HepG2 (cell line): ENCODE data around the gene CACNA1G. TPM values are rescaled to one million over a fixed set of nuclear protein-coding genes. Genes with fewer than 3 reads are reported as not detected.
A peak's percentile ranks its signal among the peaks of the same experiment; 100 is the strongest.

Experiments used
- DNMT1 ChIP-seq: sonication (generic); formaldehyde crosslinking; IDR thresholded peaks from 2 replicates; pipeline ENCODE4 v1.5.1; 2020; ENCODE audit warnings: mild to moderate bottlenecking, missing genetic modification reagents
- DR1 ChIP-seq: sonication (generic); formaldehyde crosslinking; IDR thresholded peaks from 2 replicates; pipeline ENCODE4 v1.8.0; 2021; ENCODE audit warnings: mild to moderate bottlenecking, missing genetic modification reagents, inconsistent platforms
- FIP1L1 ChIP-seq: fragments of 200-400 bp; formaldehyde crosslinking; IDR thresholded peaks from 2 replicates; pipeline ENCODE4 v1.6.1; 2018; ENCODE audit warnings: low read depth, mild to moderate bottlenecking, low read length, moderate library complexity, borderline replicate concordance; ENCODE audit not compliant: insufficient read depth
- FOXP1 ChIP-seq, 2 experiments: fragments of 450-650 bp in 1 of 2; IDR thresholded peaks; 2 replicates each; pipeline ENCODE4 v1.6.1; 2017 to 2018; ENCODE audit warnings: antibody characterized with exemption in 1 of 2
- FUBP1 ChIP-seq: sonication (generic); formaldehyde crosslinking; IDR thresholded peaks from 2 replicates; pipeline ENCODE4 v1.5.1; 2020; ENCODE audit warnings: missing genetic modification reagents, mild to moderate bottlenecking, borderline replicate concordance
- HMG20A ChIP-seq: IDR thresholded peaks from 2 replicates; pipeline ENCODE4 v1.6.1; 2016; ENCODE audit warnings: borderline replicate concordance
- HMGXB4 ChIP-seq, 2 experiments: sonication (generic) in 1 of 2; formaldehyde crosslinking in 1 of 2; IDR thresholded peaks; 2 replicates each; pipeline versions ENCODE4 v1.4.0 to v1.6.1; 2018 to 2020; ENCODE audit warnings: missing genetic modification reagents in 2 of 2, borderline replicate concordance in 1 of 2, low read depth in 1 of 2, mild to moderate bottlenecking in 1 of 2, missing biosample characterization in 1 of 2
- KLF9 ChIP-seq: IDR thresholded peaks from 2 replicates; pipeline ENCODE4 v1.6.1; 2016; ENCODE audit warnings: low read depth
- MED13 ChIP-seq: sonication (generic); formaldehyde crosslinking; IDR thresholded peaks from 2 replicates; pipeline ENCODE4 v1.5.0; 2020; ENCODE audit warnings: missing genetic modification reagents
- NFAT5 ChIP-seq: sonication (generic); formaldehyde crosslinking; IDR thresholded peaks from 2 replicates; pipeline ENCODE4 v1.4.0; 2020; ENCODE audit warnings: missing genetic modification reagents
- TFAP4 ChIP-seq: sonication (generic); IDR thresholded peaks from 2 replicates; pipeline ENCODE4 v1.6.1; 2016; ENCODE audit warnings: low read depth, borderline replicate concordance
- ZNF124 ChIP-seq: sonication (generic); formaldehyde crosslinking; IDR thresholded peaks from 2 replicates; pipeline ENCODE4 v1.4.0; 2020; ENCODE audit warnings: missing genetic modification reagents
- ZNF562 ChIP-seq: sonication (generic); formaldehyde crosslinking; IDR thresholded peaks from 2 replicates; pipeline ENCODE4 v1.8.0; 2022; ENCODE audit warnings: missing genetic modification reagents, borderline replicate concordance
- ZNF605 ChIP-seq: sonication (generic); formaldehyde crosslinking; IDR thresholded peaks from 2 replicates; pipeline ENCODE4 v1.8.0; 2022; ENCODE audit warnings: mild to moderate bottlenecking, missing genetic modification reagents
- ZNF678 ChIP-seq: sonication (generic); formaldehyde crosslinking; IDR thresholded peaks from 2 replicates; pipeline ENCODE4 v1.4.0; 2020; ENCODE audit warnings: mild to moderate bottlenecking, missing genetic modification reagents
- polyA plus RNA-seq, 8 experiments: library from polyadenylated mRNA; depleted of rRNA in 3 of 8; stranded (reverse) in 7 of 8; unstranded in 1 of 8; fragments of >200 nt; fragmentation: Illumina TruSeq in 4 of 8; extraction: Trizol in 4 of 8; gene quantifications; 2 replicates each; pipeline versions ENCODE4 v1.2.1 to v1.2.3, GENCODE V29; 2011 to 2016; ENCODE audit warnings: low read depth in 4 of 8, missing spikeins in 1 of 8, mixed read lengths in 1 of 8; ENCODE audit not compliant: insufficient read depth in 1 of 8
- total RNA-seq, 5 experiments: library from RNA; depleted of rRNA; stranded (reverse); fragments of >200 nt; fragmentation: Illumina TruSeq; extraction: Trizol; gene quantifications; 2 replicates each; pipeline ENCODE4 v1.2.3, GENCODE V29; 2016; ENCODE audit warnings: low read depth in 1 of 5

The CACNA1G gene
- total and polyA plus RNA-seq, 2 of the 13 experiments (the other 11 are each of a cell fraction or from before 2014, with no cell fraction given), result 0.02 TPM; not detected in 1

- no peak for TF ChIP-seq ZNF678 (CRISPR knock-in tag)
- TF ChIP-seq TFAP4, result peak; percentile 63; the same call in 1 of the 2 replicates
- TF ChIP-seq FIP1L1, result no peak
- no peak for TF ChIP-seq FOXP1 (IDR thresholded peaks at IDR 0.05)
- TF ChIP-seq FOXP1 (CRISPR knock-in tag; IDR thresholded peaks at IDR 0.05), result peak; percentile 77; the same call in 1 of the 2 replicates
- TF ChIP-seq ZNF562 (CRISPR knock-in tag), result no peak
- TF ChIP-seq FUBP1 (CRISPR knock-in tag), result no peak
- TF ChIP-seq DNMT1, result 0 out of 2 replicates have a peak, but pooled peaks have one; percentile 13
- TF ChIP-seq ZNF605, result peak; percentile 65
- TF ChIP-seq MED13 (CRISPR knock-in tag), result no peak
- TF ChIP-seq DR1, result no peak
- TF ChIP-seq NFAT5 (CRISPR knock-in tag), result no peak
- no peak for TF ChIP-seq ZNF124 (CRISPR knock-in tag)
- TF ChIP-seq HMG20A (CRISPR knock-in tag), result peak; percentile 59
- peak; percentile 46 to 60 for TF ChIP-seq HMGXB4 (CRISPR knock-in tag; IDR thresholded peaks at IDR 0.05; ENCODE audit: borderline replicate concordance in 1 of 2, low read depth in 1 of 2)
- TF ChIP-seq KLF9 (CRISPR knock-in tag), result 0 out of 2 replicates have a peak, but pooled peaks have one; percentile 58
Observed at GRCh38 chr17:50627782-50628601, 67.5 kb downstream of the CACNA1G start (continued).
